GM23248 (cell line): ENCODE results near the gene ATP6V1B1.

ENCODE experiments used
- EZH2 ChIP-seq: fragments of 200-600 bp; sonication (generic); IDR thresholded peaks from 2 replicates; pipeline ENCODE4 v1.6.1; 2018; ENCODE audit warnings: antibody characterized with exemption, mild to moderate bottlenecking; ENCODE audit not compliant: insufficient read depth, poor library complexity, severe bottlenecking
- EZH2phosphoT487 ChIP-seq: fragments of 200-600 bp; sonication (generic); IDR thresholded peaks from 2 replicates; pipeline ENCODE4 v1.6.1; 2018; ENCODE audit warnings: antibody characterized with exemption, moderate library complexity, mild to moderate bottlenecking, low read depth; ENCODE audit not compliant: insufficient read depth

DNA sequence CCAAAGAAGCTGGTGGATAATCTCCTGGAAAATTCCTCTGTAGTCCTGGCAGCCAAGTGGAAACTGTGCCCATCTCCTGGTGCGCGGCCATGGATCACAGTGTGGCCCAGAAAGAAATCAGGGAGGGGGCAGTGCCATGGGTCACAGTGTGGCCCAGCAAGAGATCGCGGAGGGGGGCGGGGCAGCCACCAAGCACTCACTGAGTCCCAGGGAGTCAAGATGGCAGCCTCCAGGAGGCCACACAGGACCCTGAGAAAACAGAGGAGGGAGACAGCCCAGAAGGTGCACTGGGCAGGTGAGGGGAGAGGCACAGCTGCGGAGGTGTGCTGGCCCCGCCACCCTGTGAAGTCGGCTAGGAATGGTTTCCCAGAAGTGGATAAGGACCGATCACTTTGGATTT is 8.1 kb upstream of the ATP6V1B1 start:
- TF ChIP-seq EZH2, result no peak
- TF ChIP-seq EZH2phosphoT487, result no peak
